Activated CD8-positive, alpha-beta T cell treated with anti-CD3 and anti-CD28 coated beads for 36 hours (primary cell): ENCODE measurements around the gene BST1. TPM values are rescaled to one million over a fixed set of nuclear protein-coding genes. Genes with fewer than 3 reads are reported as not detected.
A peak's percentile ranks its signal among the peaks of the same experiment; 100 is the strongest.
"Not testable (repeated sequence)": the region's sequence is repeated elsewhere in the genome, so short reads cannot be mapped to it uniquely, and the experiment has no call there.

ENCODE experiments used
- ATAC-seq: fragments of 200-7000 bp; cut with Tn5 transposase; one replicate; pipeline ENCODE4 v1.10.0; 2021; ENCODE audit warnings: mild to moderate bottlenecking, moderate library complexity
- CTCF ChIA-PET: fragments of 350-600 bp; sonication (Branson Sonifier 250); formaldehyde crosslinking; loops from one replicate; lab custom pipeline; 2021; ENCODE audit warnings: antibody characterized with exemption; lab: Charles Lee
- POLR2A ChIA-PET: fragments of 350-600 bp; sonication (Branson Sonifier 250); formaldehyde crosslinking; loops from one replicate; lab custom pipeline; 2021; ENCODE audit warnings: antibody characterized with exemption; lab: Charles Lee
- DNase-seq: peaks from one replicate; pipeline ENCODE4 v3.0.0-alpha.2; 2020
- H3K27ac Mint-ChIP-seq: one replicate; pipeline ENCODE4 v1.8.0; 2021; ENCODE audit warnings: mild to moderate bottlenecking, mixed read lengths
- H3K27me3 Mint-ChIP-seq: one replicate; pipeline ENCODE4 v1.8.0; 2021; ENCODE audit warnings: mixed read lengths
- H3K36me3 Mint-ChIP-seq: one replicate; pipeline ENCODE4 v1.8.0; 2021; ENCODE audit warnings: low read depth, mixed read lengths
- H3K4me1 Mint-ChIP-seq: one replicate; pipeline ENCODE4 v1.8.0; 2021; ENCODE audit warnings: low read depth, mixed read lengths
- H3K4me3 Mint-ChIP-seq: one replicate; pipeline ENCODE4 v1.8.0; 2021; ENCODE audit warnings: mild to moderate bottlenecking, moderate library complexity, mixed read lengths
- H3K9me3 Mint-ChIP-seq: one replicate; pipeline ENCODE4 v1.8.0; 2021; ENCODE audit warnings: mixed read lengths
- intact Hi-C: fragments of 100-400 bp; cut with micrococcal nuclease; formaldehyde crosslinking; loops from one replicate; pipeline ENCODE4 v1.10.0; 2022
- total RNA-seq, 2 experiments: library from RNA; stranded (reverse); gene quantifications; one replicate each; pipeline ENCODE4 v1.2.3, GENCODE V29; 2021
- TF ChIP-seq, protein P1 (sequence below): fragments of 200-600 bp; IDR thresholded peaks from one replicate; pipeline ENCODE4 v1.8.0; 2022; ENCODE audit warnings: antibody characterized with exemption, mild to moderate bottlenecking

BST1 gene
- total RNA-seq, 2 experiments from 2014 or later: 0.20 to 0.65 TPM

DNA sequence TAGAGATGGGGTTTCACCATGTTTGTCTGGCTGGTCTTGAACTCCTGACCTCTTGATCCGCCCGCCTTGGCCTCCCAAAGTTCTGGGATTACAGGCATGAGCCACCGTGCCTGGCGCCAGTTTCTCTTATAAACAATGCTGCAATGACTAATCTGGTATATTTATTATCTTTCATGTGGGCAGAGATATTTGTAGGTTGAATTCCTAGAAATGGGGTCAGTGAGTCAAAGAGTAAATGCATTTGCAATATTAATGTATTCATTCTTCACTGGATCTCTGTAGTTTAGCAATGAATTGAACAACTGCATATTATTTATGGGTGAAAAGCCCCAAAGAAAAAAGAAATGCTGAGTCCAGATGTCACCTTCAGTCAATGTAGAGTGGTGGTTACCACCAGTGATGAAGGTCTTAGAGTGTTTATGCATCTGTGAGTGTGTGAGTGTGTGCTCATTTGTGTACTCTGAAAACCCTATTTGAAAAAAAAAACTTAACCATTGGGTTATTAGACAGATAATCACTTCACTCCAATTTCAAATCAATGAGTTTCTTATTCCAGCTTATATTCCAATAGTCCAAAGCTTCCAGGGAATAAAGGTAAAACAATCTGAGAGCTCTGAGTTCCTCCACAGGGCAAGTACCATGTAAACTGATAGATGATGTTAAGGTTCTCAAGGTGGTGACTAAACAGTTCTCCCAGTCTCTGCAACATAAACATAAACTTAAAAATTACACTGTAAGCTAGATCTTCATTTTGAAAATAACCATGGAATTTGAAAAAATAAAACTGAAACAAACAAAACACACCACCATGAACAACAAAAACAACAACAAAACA, 52.7 kb downstream of the BST1 start:
- ATAC-seq: peak; percentile 26
- TF ChIP-seq, protein P1, sequence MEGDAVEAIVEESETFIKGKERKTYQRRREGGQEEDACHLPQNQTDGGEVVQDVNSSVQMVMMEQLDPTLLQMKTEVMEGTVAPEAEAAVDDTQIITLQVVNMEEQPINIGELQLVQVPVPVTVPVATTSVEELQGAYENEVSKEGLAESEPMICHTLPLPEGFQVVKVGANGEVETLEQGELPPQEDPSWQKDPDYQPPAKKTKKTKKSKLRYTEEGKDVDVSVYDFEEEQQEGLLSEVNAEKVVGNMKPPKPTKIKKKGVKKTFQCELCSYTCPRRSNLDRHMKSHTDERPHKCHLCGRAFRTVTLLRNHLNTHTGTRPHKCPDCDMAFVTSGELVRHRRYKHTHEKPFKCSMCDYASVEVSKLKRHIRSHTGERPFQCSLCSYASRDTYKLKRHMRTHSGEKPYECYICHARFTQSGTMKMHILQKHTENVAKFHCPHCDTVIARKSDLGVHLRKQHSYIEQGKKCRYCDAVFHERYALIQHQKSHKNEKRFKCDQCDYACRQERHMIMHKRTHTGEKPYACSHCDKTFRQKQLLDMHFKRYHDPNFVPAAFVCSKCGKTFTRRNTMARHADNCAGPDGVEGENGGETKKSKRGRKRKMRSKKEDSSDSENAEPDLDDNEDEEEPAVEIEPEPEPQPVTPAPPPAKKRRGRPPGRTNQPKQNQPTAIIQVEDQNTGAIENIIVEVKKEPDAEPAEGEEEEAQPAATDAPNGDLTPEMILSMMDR: no peak
- peaks cover 45% of the 10 kb centered on the region for H3K4me1 Mint-ChIP-seq

DNA sequence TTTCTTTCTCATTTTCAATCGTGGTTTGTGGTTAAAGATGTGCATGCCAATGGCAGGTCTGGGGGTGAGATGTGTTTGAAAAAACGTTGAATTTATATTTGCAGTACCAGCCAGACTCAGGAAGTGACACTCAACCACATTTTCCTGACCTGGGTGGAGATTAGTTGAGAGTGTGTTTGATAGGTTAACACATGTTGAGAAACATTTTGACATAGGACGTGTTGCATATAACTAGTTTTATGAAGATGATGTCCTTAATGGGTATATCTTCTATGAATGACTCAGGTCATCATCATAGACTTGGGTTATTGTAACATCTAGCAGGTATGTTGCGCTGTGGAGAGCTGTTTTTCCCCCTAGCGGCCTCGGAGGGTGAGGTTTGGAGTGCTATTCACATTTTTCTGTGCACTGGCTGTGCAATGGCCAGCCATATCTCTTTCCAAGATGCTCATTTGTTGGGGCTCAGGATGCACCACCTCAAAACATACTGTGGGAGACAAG, 53.5 kb downstream of the BST1 start:
- ATAC-seq (peak; percentile 84), DNase-seq (peak; percentile 90)
- intact Hi-C loops: loop anchor here (2.0 kb wide), 1 partner anchor 14 kb away; no protein-coding TSS in a partner anchor
- TF ChIP-seq, protein P1: peak; percentile 73
- H3K36me3 Mint-ChIP-seq: no peaks in the 10 kb centered on the region
- no peaks in the 10 kb centered on the region for H3K27me3 Mint-ChIP-seq
- H3K9me3 Mint-ChIP-seq: peaks cover 2% of the 10 kb centered on the region
- peak overlapping the region; percentile 92 for H3K27ac Mint-ChIP-seq
- ChIA-PET POLR2A (interaction anchor here (0.6 to 3.1 kb wide), 16 partner anchors 11 to 604 kb away, joined by 3 to 22 read pairs (median 5); partner anchors contain the start of genes BST1 and FBXL5), CTCF (interaction anchor here (0.8 to 8.2 kb wide), 18 partner anchors 12 to 238 kb away, joined by 3 to 112 read pairs (median 7); no protein-coding TSS in a partner anchor)
- peak overlapping the region; percentile 66 for H3K4me3 Mint-ChIP-seq
- H3K4me1 Mint-ChIP-seq: peaks cover 47% of the 10 kb centered on the region

More for the DNA sequence above, 52.7 kb downstream of the BST1 start:
- Mint-ChIP-seq H3K36me3 (no peaks in the 10 kb centered on the region), H3K27me3 (no peaks in the 10 kb centered on the region), H3K27ac (peak overlapping the region; percentile 92), H3K4me3 (peak overlapping the region; percentile 66), H3K9me3 (peaks cover 2% of the 10 kb centered on the region)
- ChIA-PET CTCF (interaction anchor here (0.8 to 8.2 kb wide), 14 partner anchors 11 to 209 kb away, joined by 3 to 112 read pairs (median 8); no protein-coding TSS in a partner anchor), POLR2A (interaction anchor here (0.6 to 3.1 kb wide), 15 partner anchors 12 to 603 kb away, joined by 3 to 22 read pairs (median 5); partner anchors contain the start of genes BST1 and FBXL5)
- DNase-seq: peak; percentile 85
- intact Hi-C loops: loop anchor here (2.0 kb wide), 2 partner anchors 15 to 17 kb away; no protein-coding TSS in a partner anchor

DNA sequence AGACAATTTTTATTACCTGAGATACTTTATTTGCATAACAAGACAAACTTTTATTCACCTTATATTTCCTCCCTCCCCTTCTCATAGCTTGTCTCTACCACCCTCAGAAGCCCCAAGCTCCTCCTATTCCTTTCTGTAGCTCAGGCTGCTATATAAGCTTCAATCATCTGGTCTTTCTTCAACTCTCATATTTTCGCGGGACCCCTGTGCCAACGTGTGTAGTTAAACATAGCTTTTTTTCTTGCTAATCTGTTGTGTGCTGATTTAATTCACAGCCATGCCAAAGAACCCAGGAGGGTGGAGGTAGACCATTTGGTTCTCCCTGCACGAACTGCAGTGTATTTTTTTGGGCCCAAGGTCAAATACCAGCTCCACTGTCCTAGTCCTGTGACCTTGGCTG, 54.2 kb downstream of the BST1 start:
- peaks cover 47% of the 10 kb centered on the region for H3K4me1 Mint-ChIP-seq
- TF ChIP-seq, protein P1: no peak
- H3K27ac Mint-ChIP-seq: peak overlapping the region; percentile 92
- no peaks in the 10 kb centered on the region for H3K36me3 Mint-ChIP-seq
- ChIA-PET CTCF (interaction anchor here (1.0 to 8.2 kb wide), 16 partner anchors 12 to 237 kb away, joined by 3 to 112 read pairs (median 8); no protein-coding TSS in a partner anchor), POLR2A (interaction anchor here (0.8 to 3.1 kb wide), 11 partner anchors 10 to 104 kb away, joined by 3 to 22 read pairs (median 6); partner anchors contain the start of gene FBXL5)
- DNase-seq (no peak), ATAC-seq (no peak)
- intact Hi-C loops: loop anchor here (2.0 kb wide), 1 partner anchor 14 kb away; no protein-coding TSS in a partner anchor
- peaks cover 2% of the 10 kb centered on the region for H3K9me3 Mint-ChIP-seq
- peak overlapping the region; percentile 66 for H3K4me3 Mint-ChIP-seq
- no peaks in the 10 kb centered on the region for H3K27me3 Mint-ChIP-seq

DNA sequence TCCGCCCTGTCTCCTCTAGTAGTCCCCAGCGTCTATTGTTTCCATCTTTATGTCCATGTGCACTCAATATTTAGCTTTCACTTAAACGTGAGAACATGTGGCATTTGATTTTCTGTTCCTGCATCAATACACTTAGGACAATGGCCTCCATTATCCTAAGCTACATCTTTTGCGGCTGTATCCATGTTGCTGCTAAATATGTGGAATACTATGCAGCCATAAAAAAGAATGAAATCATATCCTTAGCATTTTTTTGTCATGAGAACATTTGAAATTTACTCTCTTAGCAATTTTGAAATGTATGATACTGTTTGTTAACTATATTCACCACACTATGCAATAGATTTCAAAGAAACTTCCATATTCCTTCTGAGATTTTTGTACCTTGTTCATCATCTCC, 55.4 kb downstream of the BST1 start:
- DNase-seq (no peak), ATAC-seq (no peak)
- intact Hi-C loops: no loop called here
- POLR2A ChIA-PET: interaction anchor here (1.2 to 3.1 kb wide), 2 partner anchors 13 to 24 kb away, joined by 3 to 14 read pairs; no protein-coding TSS in a partner anchor
- CTCF ChIA-PET: interaction anchor here (0.7 to 8.2 kb wide), 6 partner anchors 9 to 47 kb away, joined by 3 to 112 read pairs (median 20); partner anchors contain the start of gene CD38
- no peaks in the 10 kb centered on the region for H3K36me3 Mint-ChIP-seq
- no peak overlapping the region for H3K27ac Mint-ChIP-seq
- H3K9me3 Mint-ChIP-seq: peaks cover 5% of the 10 kb centered on the region
- H3K4me1 Mint-ChIP-seq: peaks cover 50% of the 10 kb centered on the region
- H3K4me3 Mint-ChIP-seq: no peak overlapping the region
- TF ChIP-seq, protein P1: no peak
- H3K27me3 Mint-ChIP-seq: no peaks in the 10 kb centered on the region

DNA sequence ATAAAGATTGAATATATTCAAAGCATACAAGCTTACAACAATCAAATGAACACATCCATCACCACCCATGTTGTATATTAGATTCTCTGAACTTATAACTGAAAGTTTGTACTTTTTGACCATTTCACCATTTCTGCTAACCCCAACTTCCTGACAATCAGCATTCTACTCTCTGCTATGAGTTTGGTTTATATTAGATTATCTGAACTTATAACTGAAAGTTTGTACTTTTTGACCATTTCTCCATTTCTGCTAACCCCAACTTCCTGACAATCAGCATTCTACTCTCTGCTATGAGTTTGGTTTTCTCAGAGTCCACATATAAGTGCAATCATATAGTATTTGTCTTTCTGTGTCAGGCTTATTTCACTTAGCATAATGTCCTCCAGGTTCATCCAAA, 59.6 kb downstream of the BST1 start:
- H3K4me1 Mint-ChIP-seq: peaks cover 35% of the 10 kb centered on the region
- CTCF ChIA-PET: interaction anchor here (1.5 to 8.2 kb wide), 4 partner anchors 7 to 120 kb away, joined by 3 to 112 read pairs (median 5); no protein-coding TSS in a partner anchor
- H3K27me3 Mint-ChIP-seq, POLR2A ChIA-PET, H3K4me3 Mint-ChIP-seq, ATAC-seq, H3K36me3 Mint-ChIP-seq, intact Hi-C loops, DNase-seq, H3K9me3 Mint-ChIP-seq: not testable (repeated sequence)
- peak overlapping the region; percentile 37 for H3K27ac Mint-ChIP-seq
